WTC11 (cell line): Measurements from ENCODE around the gene GALNT12. TPM values are rescaled to one million over a fixed set of nuclear protein-coding genes. Genes with fewer than 3 reads are reported as not detected.

Experiments used
- ATAC-seq: fragments of 200-7000 bp; cut with Tn5 transposase; 2 replicates; pipeline ENCODE4 v1.10.0; 2021; ENCODE audit warnings: mild to moderate bottlenecking, moderate library complexity
- CTCF ChIA-PET: fragments of 300-600 bp; sonication (Branson Sonifier 250); formaldehyde crosslinking; loops from one replicate; lab custom pipeline; 2021; ENCODE audit warnings: antibody characterized with exemption; lab: Charles Lee
- POLR2A ChIA-PET: fragments of 350-600 bp; sonication (Branson Sonifier 250); formaldehyde crosslinking; loops from one replicate; lab custom pipeline; 2021; ENCODE audit warnings: antibody characterized with exemption; lab: Charles Lee
- DNase-seq: peaks from one replicate; pipeline ENCODE4 v3.0.0; 2021; ENCODE audit warnings: low spot score
- H3K27ac Mint-ChIP-seq: 2 replicates; pipeline ENCODE4 v1.8.0; 2021; ENCODE audit warnings: mixed read lengths
- H3K27me3 Mint-ChIP-seq: 2 replicates; pipeline ENCODE4 v1.8.0; 2021; ENCODE audit warnings: low read depth, mild to moderate bottlenecking, moderate library complexity, mixed read lengths
- H3K36me3 Mint-ChIP-seq: 2 replicates; pipeline ENCODE4 v1.8.0; 2021; ENCODE audit warnings: mixed read lengths
- H3K4me1 Mint-ChIP-seq: 2 replicates; pipeline ENCODE4 v1.8.0; 2022; ENCODE audit warnings: mixed read lengths
- H3K4me3 Mint-ChIP-seq: 2 replicates; pipeline ENCODE4 v1.8.0; 2021; ENCODE audit warnings: mild to moderate bottlenecking, moderate library complexity, mixed read lengths
- H3K9me3 Mint-ChIP-seq: 2 replicates; pipeline ENCODE4 v1.8.0; 2021; ENCODE audit warnings: mixed read lengths
- E2F1 ChIP-seq: sonication (generic); formaldehyde crosslinking; IDR thresholded peaks from 2 replicates; pipeline ENCODE4 v1.8.0; 2022; ENCODE audit warnings: mild to moderate bottlenecking, missing genetic modification reagents
- FOXJ3 ChIP-seq: sonication (generic); formaldehyde crosslinking; IDR thresholded peaks from 2 replicates; pipeline ENCODE4 v1.9.0; 2021; ENCODE audit warnings: missing genetic modification reagents, mild to moderate bottlenecking, borderline replicate concordance
- FOXP1 ChIP-seq: sonication (generic); formaldehyde crosslinking; IDR thresholded peaks from 2 replicates; pipeline ENCODE4 v1.8.0; 2022; ENCODE audit warnings: missing genetic modification reagents, mild to moderate bottlenecking, moderate library complexity, borderline replicate concordance
- GTF2I ChIP-seq: fragments of 250-450 bp; sonication (Bioruptor Pico); conservative IDR thresholded peaks from 2 replicates; pipeline ENCODE4 v1.4.0; 2021; ENCODE audit warnings: mild to moderate bottlenecking
- JUN ChIP-seq: sonication (generic); formaldehyde crosslinking; IDR thresholded peaks from 2 replicates; pipeline ENCODE4 v1.8.0; 2023; ENCODE audit warnings: mild to moderate bottlenecking, missing genetic modification reagents
- KAT7 ChIP-seq: sonication (generic); formaldehyde crosslinking; IDR thresholded peaks from 2 replicates; pipeline ENCODE4 v1.8.1; 2023; ENCODE audit warnings: missing genetic modification reagents, mild to moderate bottlenecking, borderline replicate concordance
- NR2C2 ChIP-seq: sonication (generic); formaldehyde crosslinking; IDR thresholded peaks from 2 replicates; pipeline ENCODE4 v1.8.0; 2022; ENCODE audit warnings: mild to moderate bottlenecking, missing genetic modification reagents
- PREB ChIP-seq: sonication (generic); formaldehyde crosslinking; IDR thresholded peaks from 2 replicates; pipeline ENCODE4 v1.8.1; 2022; ENCODE audit warnings: mild to moderate bottlenecking, missing genetic modification reagents, moderate library complexity, borderline replicate concordance
- STAT6 ChIP-seq: sonication (generic); formaldehyde crosslinking; conservative IDR thresholded peaks from 2 replicates; pipeline ENCODE4 v1.8.1; 2023; ENCODE audit warnings: mild to moderate bottlenecking, low read depth, missing genetic modification reagents, moderate library complexity
- TEAD4 ChIP-seq: sonication (generic); formaldehyde crosslinking; IDR thresholded peaks from 2 replicates; pipeline ENCODE4 v1.8.0; 2022; ENCODE audit warnings: mild to moderate bottlenecking, missing genetic modification reagents
- ZBTB43 ChIP-seq: sonication (generic); formaldehyde crosslinking; IDR thresholded peaks from 2 replicates; pipeline ENCODE4 v1.8.1; 2023; ENCODE audit warnings: mild to moderate bottlenecking, missing genetic modification reagents
- ZNF121 ChIP-seq: sonication (generic); formaldehyde crosslinking; IDR thresholded peaks from 2 replicates; pipeline ENCODE4 v1.8.0; 2023; ENCODE audit warnings: missing genetic modification reagents
- ZNF532 ChIP-seq: fragments of 250-450 bp; sonication (Bioruptor Pico); IDR thresholded peaks from 2 replicates; pipeline ENCODE4 v1.9.0; 2021; ENCODE audit warnings: mild to moderate bottlenecking, borderline replicate concordance
- total RNA-seq: library from RNA; stranded (reverse); gene quantifications from 3 replicates; pipeline ENCODE4 v1.2.3, GENCODE V29; 2021

Gene GALNT12
- total RNA-seq, 1 experiment from 2014 or later: 19.3 TPM

- CTCF ChIA-PET: no interaction called here
- H3K4me3 Mint-ChIP-seq: no peak overlapping the region
- no peak overlapping the region; the same call in 1 of the 2 replicates for H3K27ac Mint-ChIP-seq
- H3K36me3 Mint-ChIP-seq: no peaks in the 10 kb centered on the region
- ATAC-seq (no peak), DNase-seq (no peak)
- TF ChIP-seq E2F1 (CRISPR knock-in tag) (no peak), ZNF532 (no peak), NR2C2 (CRISPR knock-in tag) (no peak), STAT6 (CRISPR knock-in tag) (no peak), GTF2I (no peak), FOXJ3 (CRISPR knock-in tag) (no peak), PREB (CRISPR knock-in tag) (no peak), KAT7 (CRISPR knock-in tag) (no peak), JUN (CRISPR knock-in tag) (no peak), FOXP1 (CRISPR knock-in tag) (no peak), ZNF121 (CRISPR knock-in tag) (no peak), ZBTB43 (CRISPR knock-in tag) (no peak), TEAD4 (CRISPR knock-in tag) (no peak)
- no peaks in the 10 kb centered on the region; the same call in 1 of the 2 replicates for H3K27me3 Mint-ChIP-seq
- H3K9me3 Mint-ChIP-seq: peaks cover 12% of the 10 kb centered on the region; the same call in 1 of the 2 replicates
- POLR2A ChIA-PET: no interaction called here
- H3K4me1 Mint-ChIP-seq: peaks cover 7% of the 10 kb centered on the region
Observed at GRCh38 chr9:98862936-98863335, 55.5 kb downstream of the GALNT12 start.
